ENCODE measurements around the gene DNM3.
"Not testable (repeated sequence)": the region's sequence is repeated elsewhere in the genome, so short reads cannot be mapped to it uniquely, and the experiment has no call there.

The DNM3 gene

GRCh38 chr1:172298141-172298540 is 456.8 kb downstream of the DNM3 start:
- no peak for DNase-seq

- no peak for DNase-seq
Observed at GRCh38 chr1:172298911-172299310, 457.6 kb downstream of the DNM3 start.

DNA sequence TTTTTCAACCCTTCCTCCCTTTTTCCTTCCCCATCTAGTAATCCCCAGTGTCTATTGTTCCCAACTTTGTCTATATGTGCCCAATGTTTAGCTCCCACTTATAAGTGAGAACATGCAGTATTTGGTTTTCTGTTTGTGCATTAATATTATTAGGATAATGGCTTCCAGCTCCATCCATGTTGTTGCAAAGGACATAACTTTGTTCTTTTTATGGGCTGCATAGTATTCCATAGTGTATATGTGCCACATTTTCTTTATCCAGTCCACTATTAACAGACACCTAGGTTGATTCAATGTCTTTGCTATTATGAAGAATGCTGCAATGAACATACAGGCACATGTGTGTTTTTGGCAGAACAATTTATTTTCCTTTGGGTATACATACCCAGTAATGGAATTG is 458.2 kb downstream of the DNM3 start:
- no peak for DNase-seq

- not testable (repeated sequence) for DNase-seq
Observed at GRCh38 chr1:172307508-172307907, 466.2 kb downstream of the DNM3 start.

- no peak for DNase-seq
Observed at GRCh38 chr1:172308142-172308541, 466.8 kb downstream of the DNM3 start.

DNA sequence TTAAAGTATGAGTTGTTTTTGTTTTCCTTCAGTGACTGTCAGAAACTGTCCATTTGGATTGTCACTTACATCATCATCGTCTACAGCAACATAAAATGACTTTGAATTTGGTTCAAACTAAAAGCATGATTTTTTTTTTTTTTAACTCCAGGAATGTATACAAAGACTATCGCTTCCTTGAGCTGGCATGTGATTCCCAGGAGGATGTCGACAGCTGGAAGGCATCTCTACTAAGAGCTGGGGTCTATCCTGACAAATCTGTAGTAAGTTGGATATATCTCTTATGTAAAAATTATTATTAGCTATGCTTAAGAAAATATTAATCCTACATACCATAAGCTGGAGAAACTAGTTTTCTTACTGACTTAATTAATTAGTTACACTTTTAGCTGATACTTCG is 467.3 kb downstream of the DNM3 start:
- no peak for DNase-seq

DNA sequence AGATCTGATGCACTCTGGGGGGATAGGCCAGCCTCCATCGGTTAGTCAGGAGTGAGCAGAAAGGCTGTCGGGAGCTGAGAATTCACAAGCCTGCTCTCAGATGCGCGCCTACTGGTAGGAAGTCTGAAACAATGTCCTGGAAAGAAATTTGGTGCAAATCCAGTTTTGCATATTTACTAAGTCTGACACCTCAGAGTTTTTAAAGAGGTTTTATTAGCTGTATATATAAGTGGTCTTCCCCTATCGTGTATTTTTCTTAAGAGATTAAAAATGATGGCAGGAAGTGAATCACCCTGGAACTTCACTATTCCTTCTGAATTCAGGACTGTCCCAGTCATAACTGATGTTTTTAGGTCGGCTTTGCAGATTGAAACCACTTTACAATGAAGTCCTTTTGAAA is 479.4 kb downstream of the DNM3 start:
- DNase-seq = no peak

- DNase-seq = no peak
Observed at GRCh38 chr1:172321451-172321850, 480.2 kb downstream of the DNM3 start.

GRCh38 chr1:172322219-172323061 is 481.1 kb downstream of the DNM3 start:
- DNase-seq = no peak

GRCh38 chr1:172323686-172324085 is 482.4 kb downstream of the DNM3 start:
- DNase-seq = no peak

- no peak for DNase-seq
Observed at GRCh38 chr1:172324086-172324485, 482.8 kb downstream of the DNM3 start.

- no peak for DNase-seq
Observed at GRCh38 chr1:172324761-172325160, 483.5 kb downstream of the DNM3 start.

- DNase-seq = no peak
Observed at GRCh38 chr1:172325531-172325930, 484.2 kb downstream of the DNM3 start.

DNA sequence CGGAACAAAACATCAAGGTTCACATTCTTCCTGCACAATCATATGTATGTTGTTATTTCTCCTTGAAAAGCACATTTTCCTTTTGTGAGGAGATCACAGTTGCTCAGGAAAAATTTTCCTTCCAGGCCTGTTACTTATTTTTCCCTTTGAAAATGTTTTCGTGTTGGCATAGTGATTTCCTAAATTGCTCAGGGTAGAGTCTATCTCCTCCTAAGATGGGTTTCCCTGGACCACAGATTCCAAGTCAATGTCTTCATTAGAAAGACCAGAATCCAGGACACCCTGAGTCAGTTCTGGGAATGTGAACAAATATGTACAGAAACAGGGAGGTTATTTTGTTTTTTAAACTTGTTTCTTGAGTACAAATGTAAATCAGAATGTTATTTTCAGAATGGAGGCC is 484.8 kb downstream of the DNM3 start:
- DNase-seq = no peak

DNA sequence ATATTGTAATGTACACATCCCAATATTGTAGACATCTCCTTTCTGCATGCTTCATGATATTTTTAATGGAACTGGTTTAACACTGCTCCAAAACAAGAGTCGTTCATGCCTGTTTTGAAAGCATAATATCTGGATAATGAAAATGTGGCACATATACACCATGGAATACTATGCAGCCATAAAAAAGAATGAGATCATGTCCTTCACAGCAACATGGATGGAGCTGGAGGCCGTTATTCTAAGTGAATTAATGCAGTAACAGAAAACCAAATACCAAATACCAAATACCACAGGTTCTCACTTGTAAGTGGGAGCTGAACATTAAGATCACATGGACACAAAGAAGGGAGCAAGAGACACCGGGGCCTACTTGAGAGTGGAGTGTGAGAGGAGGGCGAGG is 487.0 kb downstream of the DNM3 start:
- no peak for DNase-seq

DNA sequence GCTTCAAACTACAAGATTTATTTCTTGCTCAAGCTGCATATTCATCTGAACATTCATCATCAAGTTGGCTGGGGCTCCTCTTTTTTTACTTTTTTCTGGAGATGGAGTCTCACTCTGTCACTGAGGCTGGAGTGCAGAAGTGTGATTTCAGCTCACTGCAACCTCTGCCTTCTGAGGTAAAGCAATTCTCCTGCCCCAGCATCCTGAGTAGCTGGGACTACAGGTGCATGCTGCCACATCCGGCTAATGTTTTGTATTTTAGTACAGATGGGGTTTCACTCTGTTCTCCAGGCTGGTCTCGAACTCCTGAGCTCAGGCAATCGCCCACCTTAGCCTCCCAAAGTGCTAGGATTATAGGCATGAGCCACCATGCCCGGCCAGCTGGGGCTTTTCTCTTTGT is 490.9 kb downstream of the DNM3 start:
- no peak for DNase-seq

DNA sequence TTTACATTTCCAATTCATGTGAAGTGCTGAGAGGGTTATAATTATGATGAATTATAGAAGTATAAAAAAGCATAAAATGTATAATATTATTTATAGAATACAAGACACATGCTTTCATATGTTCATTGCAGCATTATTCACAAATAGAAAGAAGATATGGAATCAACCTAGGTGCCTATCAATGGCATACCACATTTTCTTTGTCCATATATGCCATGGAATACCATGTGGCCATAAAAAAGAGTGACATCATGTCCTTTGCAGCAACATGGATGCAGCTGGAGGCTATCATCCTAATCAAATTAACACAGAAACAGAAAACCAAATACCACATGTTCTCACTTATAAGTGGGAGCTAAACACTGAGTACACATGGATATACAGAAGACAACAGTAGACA is 494.1 kb downstream of the DNM3 start:
- no peak for DNase-seq

DNA sequence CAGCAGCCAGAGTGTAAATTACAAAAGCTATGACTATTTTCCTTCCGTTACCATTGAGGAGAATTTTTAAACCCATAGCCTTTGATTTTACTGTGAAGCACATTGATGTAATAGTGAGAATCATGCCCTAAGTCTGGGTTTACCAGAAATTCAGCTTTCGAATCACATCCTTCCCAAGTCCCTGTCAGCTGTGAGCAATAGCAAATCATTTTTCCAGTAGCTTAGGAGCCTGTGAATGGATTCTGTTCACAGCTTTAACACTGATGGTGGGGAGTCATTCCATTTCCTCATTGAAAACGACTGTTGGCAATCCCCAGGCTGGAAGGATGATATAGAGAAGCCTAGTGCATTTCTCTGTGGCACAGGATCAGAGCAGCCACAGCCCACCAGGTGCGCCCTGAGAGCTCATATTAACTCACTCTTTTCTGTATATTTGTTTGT is 497.0 kb downstream of the DNM3 start:
- no peak for DNase-seq

DNA sequence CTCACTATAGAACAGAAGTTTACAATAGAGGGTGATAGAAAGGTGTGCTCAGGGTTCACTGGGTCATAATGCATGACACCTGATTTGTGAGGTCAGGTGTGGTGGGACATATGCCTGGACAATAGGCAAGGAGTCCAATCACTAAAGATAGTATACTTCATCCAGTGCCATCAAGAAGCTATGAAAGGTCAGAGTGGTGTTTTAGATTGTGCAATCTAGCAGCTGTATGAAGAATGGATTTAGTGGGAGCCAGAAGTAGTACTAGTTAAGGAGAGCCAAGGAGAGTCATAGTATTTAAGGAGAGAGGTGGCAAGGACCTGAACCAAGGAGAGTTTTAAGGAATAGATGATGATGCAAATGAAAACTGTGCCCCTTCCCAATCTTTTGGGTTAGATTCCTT is 498.5 kb downstream of the DNM3 start:
- DNase-seq = no peak

DNA sequence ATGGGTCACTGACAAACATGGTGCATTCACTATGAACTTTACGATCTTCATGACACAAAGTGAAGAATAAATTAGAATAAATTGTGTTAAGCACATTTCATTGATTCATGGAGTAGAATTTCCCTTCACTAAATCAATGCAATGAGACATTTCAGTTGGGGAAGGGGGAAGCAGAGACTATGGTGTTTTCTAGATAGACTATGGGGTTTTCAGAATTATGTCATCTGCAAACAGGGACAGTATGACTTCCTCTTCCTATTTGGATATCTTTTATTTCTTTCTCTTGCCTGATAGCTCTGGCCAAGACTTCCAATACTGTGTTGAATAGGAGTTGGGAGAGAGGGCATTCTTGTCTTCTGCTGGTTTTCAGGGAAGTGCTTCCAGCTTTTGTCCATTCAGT is 499.2 kb downstream of the DNM3 start:
- no peak for DNase-seq

DNA sequence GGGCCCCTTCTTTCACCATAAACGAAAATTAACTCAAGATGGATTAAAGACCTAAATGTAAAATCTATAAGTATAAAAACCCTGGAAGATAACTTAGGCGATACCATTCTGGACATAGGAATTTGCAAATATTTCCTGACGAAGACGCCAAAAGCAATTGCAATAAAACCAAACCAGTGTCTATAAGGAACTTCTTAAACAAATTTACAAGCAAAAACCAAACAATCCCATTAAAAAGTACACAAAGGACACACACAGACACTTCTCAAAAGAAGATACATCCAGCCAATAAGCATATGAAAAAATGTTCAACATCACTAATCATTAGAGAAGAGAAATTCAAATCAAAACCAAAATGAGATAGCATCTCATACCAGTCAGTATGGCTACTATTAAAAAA is 500.4 kb downstream of the DNM3 start:
- no peak for DNase-seq

DNA sequence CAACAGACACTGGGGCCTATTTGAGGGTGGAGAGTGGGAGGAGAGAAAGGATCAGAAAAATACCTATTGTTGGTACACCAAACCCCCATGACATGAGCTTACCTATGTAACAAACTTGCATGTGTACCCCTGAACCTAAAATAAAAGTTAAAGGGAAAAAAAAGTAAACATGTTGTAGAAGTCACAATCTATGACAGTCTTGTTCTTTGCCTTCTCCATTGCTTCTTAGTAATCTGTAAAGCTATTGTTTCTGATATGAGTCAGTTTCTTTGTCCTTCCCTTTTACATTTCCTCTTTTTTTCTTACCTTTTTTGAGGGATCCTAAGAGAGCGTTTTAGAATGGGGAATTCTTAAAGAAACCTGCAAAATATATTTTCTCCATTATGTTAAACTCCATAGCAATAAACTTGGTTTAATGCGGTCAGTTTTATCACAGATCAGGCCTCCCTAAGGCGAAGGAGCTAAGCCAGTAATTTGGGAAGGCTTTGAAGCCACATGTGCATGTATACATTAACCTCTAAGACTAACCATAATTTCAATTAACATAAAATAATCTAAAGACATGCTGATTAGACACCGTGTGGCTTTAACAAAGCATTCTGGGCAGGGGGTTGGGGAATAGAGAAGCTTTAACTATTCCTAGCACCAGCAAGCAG is 501.4 kb downstream of the DNM3 start:
- no peak for DNase-seq

- DNase-seq = no peak
Observed at GRCh38 chr1:172343240-172344160, 502.2 kb downstream of the DNM3 start.

All from effector CD4-positive, alpha-beta T cell (primary cell).